Esophagus squamous epithelium (tissue), 4 donors: Measurements from ENCODE around the gene STAT4.

Experiments
- CTCF ChIP-seq, 6 experiments: fragments of 450-650 bp in 4 of 6; fragments of 200-600 bp in 2 of 6; sonication (generic) in 2 of 6; IDR thresholded peaks; one replicate each; pipeline ENCODE4 v1.5.1; 2016 to 2019; ENCODE audit warnings: antibody characterized with exemption in 6 of 6, mild to moderate bottlenecking in 4 of 6, moderate library complexity in 4 of 6
- POLR2A ChIP-seq, 4 donors: fragments of 450-650 bp; IDR thresholded peaks; one replicate each; pipeline ENCODE4 v1.6.1; 2017; ENCODE audit warnings: antibody characterized with exemption in 4 of 4, mild to moderate bottlenecking in 4 of 4, moderate library complexity in 3 of 4

DNA sequence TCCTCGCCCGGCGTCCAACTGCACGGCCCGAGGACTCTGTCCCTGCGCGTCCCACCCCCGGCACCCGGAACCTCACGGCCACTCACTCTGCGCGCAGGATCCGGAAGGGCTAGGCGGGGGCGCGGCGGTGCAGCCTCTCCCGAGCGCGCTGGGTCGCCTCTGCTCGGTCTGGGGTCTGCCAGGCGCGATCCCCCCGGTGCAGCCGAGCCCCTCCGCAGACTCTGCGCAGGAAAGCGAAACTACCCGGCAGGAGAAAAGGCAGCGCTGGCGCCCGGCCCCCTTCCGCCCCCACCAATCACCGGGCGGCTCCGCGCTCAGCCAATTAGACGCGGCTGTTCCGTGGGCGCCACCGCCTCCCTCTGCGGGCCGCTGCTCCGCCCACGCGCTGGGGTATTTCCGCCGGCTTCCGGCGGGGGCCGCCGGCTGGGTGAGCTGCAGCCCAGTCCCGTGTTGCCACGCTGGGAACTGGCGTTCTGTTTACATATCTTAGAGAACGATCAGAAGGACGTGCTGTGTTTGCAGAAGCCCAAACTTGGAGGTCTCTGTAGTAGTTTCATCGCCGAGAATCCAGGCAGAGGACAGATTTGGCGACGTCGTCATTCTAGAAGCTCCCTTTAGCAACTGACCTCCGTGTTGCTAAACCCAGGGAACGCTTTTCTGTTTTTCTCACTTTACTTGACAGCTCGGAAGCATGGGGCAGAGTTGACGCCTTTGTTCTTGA is 136.7 kb downstream of the STAT4 start, which contains the start of gene STAT1:
- peak in 5 of 6 experiments; percentile 9 to 27 (median 17) for TF ChIP-seq CTCF (IDR thresholded peaks at IDR 0.05)
- TF ChIP-seq POLR2A (IDR thresholded peaks at IDR 0.05), result peak in 3 of 4 donors; percentile 49 to 95 (median 90)
